ENCODE data around the gene SANBR. TPM values are rescaled to one million over a fixed set of nuclear protein-coding genes. Genes with fewer than 3 reads are reported as not detected.

Gene SANBR
- total and polyA plus RNA-seq, 2 of the 13 experiments (the other 11 are each of a cell fraction or from before 2014, with no cell fraction given): 9.8 to 20.9 TPM

DNA sequence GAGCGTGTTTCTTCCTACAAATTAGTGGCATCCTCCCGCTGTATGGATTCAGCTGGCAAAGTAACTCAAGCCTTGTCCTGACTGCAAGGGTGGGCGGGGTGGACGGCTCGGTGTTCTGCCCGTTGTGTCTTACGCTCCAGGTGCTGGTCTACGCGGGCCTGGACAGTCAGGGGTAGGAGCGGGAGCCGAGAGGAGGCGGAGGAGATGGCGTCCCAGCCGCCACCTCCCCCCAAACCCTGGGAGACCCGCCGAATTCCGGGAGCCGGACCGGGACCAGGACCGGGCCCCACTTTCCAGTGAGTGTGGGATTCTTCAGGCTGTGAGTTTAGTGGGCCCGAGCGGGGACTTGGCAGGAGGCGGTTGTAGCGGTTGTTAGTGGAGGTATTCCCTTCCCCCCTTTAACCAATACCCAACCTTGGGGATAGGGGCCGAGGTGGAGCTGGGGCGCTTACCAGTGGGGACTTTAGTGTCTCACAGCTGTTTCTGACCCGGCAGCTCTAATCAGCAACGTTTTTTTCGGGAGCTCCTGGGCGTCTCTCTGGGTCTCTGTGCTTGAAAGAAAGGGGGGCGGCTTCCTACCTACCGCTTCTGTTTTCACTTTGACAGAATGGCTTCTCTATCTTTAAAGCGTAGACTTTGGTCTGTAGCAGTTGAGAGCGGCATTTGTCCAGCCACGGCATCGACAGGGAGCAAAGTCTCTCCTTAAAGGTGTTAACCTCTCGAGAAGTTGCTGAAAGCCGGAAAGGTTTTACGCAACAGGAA, 47.9 kb upstream of the SANBR start, which contains the start of the genes PEX13 and PUS10:
TSS of gene PEX13 (plus strand) at position 165 of the 762 bp plus-strand sequence. CDS start at position 205, 40 bp downstream.
TSS of gene PUS10 (minus strand) at position 700 of the 762 bp plus-strand sequence. CDS start 6,365 bp downstream, outside the sequence.
- peak within 1 kb of the TSS; percentile 99 for H3K27ac ChIP-seq (ENCODE audit: extremely low read length, insufficient read depth, low read length)
- ATAC-seq: peak; percentile 91
- H3K4me1 ChIP-seq (ENCODE audit: insufficient read depth, low read length): peaks cover 66% of the 10 kb centered on the region
- H3K9ac ChIP-seq (ENCODE audit: insufficient read depth, low read depth, low read length): peak within 1 kb of the TSS; percentile 97
- 0 out of 2 replicates have a peak, but pooled peaks cover 3% of the 10 kb centered on the region for H3K9me3 ChIP-seq (ENCODE audit: low read length)
- under 1% methylated on average over 33 of the region's 39 CpGs for WGBS (ENCODE audit: low lambda C conversion rate)
- H3K79me2 ChIP-seq (ENCODE audit: insufficient read depth, low read length): peaks cover 95% of the 10 kb centered on the region
- in situ Hi-C loops (cut with HindIII; ENCODE audit: extremely low pct_ligation_motif_present, low pct_unique_long_range_greater_than_20kb): no loop called here
- H2AFZ ChIP-seq (ENCODE audit: low read length): peak within 1 kb of the TSS; percentile 50
- POLR2A ChIA-PET: interaction anchor here (0.5 to 2.9 kb wide), 6 partner anchors 11 to 598 kb away, joined by 3 to 20 read pairs (median 5); partner anchors contain the start of genes SANBR and XPO1
- BruUV-seq (replicated peaks): TSS peak; percentile 80
- no peaks in the 10 kb centered on the region; a peak in 1 of 5 replicates for H3K27me3 ChIP-seq (ENCODE audit: control insufficient read depth in 1 of 2, insufficient read depth in 2 of 2, low read length in 2 of 2)
- peak; percentile 94 for FAIRE-seq
- H4K20me1 ChIP-seq (ENCODE audit: insufficient read depth, low read length): 0 out of 2 replicates have a peak, but pooled peaks cover 3% of the 10 kb centered on the region
- H3K4me2 ChIP-seq (ENCODE audit: low read depth, low read length): peak within 1 kb of the TSS; percentile 83
- peak; percentile 99 for DNase-seq (ENCODE audit: low spot score)
- intact Hi-C loops (cut with micrococcal nuclease; ENCODE audit: unreplicated experiment): loop anchor here (2.0 to 10.0 kb wide), 4 partner anchors 47 to 159 kb away; partner anchors contain the start of genes REL and SANBR
- CTCF ChIA-PET (ENCODE audit: low intra/inter-chr PET ratio, low total read pairs): no interaction called here
- peaks cover 2 to 36% of the 10 kb centered on the region in 2 experiments; a peak in 2 of 5 replicates for H3K36me3 ChIP-seq (replicated peaks in 1 of 2; ENCODE audit: control insufficient read depth in 1 of 2, insufficient read depth in 2 of 2, low read length in 2 of 2)
- H3K4me3 ChIP-seq (replicated peaks in 1 of 3; ENCODE audit: insufficient read depth in 1 of 3, low read depth in 2 of 3, low read length in 3 of 3): peak within 1 kb of the TSS; percentile 74 to 94 (median 93)
- TF ChIP-seq CCDC6 (CRISPR knock-in tag; IDR thresholded peaks at IDR 0.05): peak; percentile 94; the same call in 1 of the 2 replicates
- TF ChIP-seq ZC3H13 (CRISPR knock-in tag; IDR thresholded peaks at IDR 0.05): no peak; the same call in 1 of the 2 replicates
- TF ChIP-seq, protein P1, sequence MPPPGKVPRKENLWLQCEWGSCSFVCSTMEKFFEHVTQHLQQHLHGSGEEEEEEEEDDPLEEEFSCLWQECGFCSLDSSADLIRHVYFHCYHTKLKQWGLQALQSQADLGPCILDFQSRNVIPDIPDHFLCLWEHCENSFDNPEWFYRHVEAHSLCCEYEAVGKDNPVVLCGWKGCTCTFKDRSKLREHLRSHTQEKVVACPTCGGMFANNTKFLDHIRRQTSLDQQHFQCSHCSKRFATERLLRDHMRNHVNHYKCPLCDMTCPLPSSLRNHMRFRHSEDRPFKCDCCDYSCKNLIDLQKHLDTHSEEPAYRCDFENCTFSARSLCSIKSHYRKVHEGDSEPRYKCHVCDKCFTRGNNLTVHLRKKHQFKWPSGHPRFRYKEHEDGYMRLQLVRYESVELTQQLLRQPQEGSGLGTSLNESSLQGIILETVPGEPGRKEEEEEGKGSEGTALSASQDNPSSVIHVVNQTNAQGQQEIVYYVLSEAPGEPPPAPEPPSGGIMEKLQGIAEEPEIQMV (CRISPR knock-in tag; IDR thresholded peaks at IDR 0.05; ENCODE audit: low read depth): peak; percentile 82; the same call in 1 of the 2 replicates
- peak; percentile 96 for TF ChIP-seq KMT2A (CRISPR knock-in tag; IDR thresholded peaks at IDR 0.05)
- TF ChIP-seq KLF13 (CRISPR knock-in tag; IDR thresholded peaks at IDR 0.05): no peak
- peak; percentile 94 for TF ChIP-seq HOXA3 (CRISPR knock-in tag; IDR thresholded peaks at IDR 0.05)
- no peak for TF ChIP-seq ZNF749 (CRISPR knock-in tag; IDR thresholded peaks at IDR 0.05; ENCODE audit: borderline replicate concordance)
- TF ChIP-seq KLF11 (CRISPR knock-in tag; IDR thresholded peaks at IDR 0.05): 0 out of 2 replicates have a peak, but pooled peaks have one; percentile 6
- no peak for TF ChIP-seq CENPT (CRISPR knock-in tag; IDR thresholded peaks at IDR 0.05; ENCODE audit: low read depth)
- peak; percentile 77 for TF ChIP-seq EED (CRISPR knock-in tag; IDR thresholded peaks at IDR 0.05)
- TF ChIP-seq ZNF879 (CRISPR knock-in tag; IDR thresholded peaks at IDR 0.05): no peak
- TF ChIP-seq TCF7 (IDR thresholded peaks at IDR 0.05; ENCODE audit: low read depth): peak; percentile 82
- no peak for TF ChIP-seq PRPF4 (IDR thresholded peaks at IDR 0.05; ENCODE audit: low read depth, low read length, poor library complexity, severe bottlenecking)
- TF ChIP-seq, protein P2, sequence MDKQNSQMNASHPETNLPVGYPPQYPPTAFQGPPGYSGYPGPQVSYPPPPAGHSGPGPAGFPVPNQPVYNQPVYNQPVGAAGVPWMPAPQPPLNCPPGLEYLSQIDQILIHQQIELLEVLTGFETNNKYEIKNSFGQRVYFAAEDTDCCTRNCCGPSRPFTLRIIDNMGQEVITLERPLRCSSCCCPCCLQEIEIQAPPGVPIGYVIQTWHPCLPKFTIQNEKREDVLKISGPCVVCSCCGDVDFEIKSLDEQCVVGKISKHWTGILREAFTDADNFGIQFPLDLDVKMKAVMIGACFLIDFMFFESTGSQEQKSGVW (CRISPR knock-in tag; IDR thresholded peaks at IDR 0.05; ENCODE audit: borderline replicate concordance): no peak
- TF ChIP-seq ZNF34 (CRISPR knock-in tag; IDR thresholded peaks at IDR 0.05; ENCODE audit: borderline replicate concordance): peak; percentile 84
- no peak for TF ChIP-seq HMGA1 (CRISPR knock-in tag; conservative IDR thresholded peaks at IDR 0.05)
- TF ChIP-seq, protein P3, sequence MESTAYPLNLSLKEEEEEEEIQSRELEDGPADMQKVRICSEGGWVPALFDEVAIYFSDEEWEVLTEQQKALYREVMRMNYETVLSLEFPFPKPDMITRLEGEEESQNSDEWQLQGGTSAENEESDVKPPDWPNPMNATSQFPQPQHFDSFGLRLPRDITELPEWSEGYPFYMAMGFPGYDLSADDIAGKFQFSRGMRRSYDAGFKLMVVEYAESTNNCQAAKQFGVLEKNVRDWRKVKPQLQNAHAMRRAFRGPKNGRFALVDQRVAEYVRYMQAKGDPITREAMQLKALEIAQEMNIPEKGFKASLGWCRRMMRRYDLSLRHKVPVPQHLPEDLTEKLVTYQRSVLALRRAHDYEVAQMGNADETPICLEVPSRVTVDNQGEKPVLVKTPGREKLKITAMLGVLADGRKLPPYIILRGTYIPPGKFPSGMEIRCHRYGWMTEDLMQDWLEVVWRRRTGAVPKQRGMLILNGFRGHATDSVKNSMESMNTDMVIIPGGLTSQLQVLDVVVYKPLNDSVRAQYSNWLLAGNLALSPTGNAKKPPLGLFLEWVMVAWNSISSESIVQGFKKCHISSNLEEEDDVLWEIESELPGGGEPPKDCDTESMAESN (CRISPR knock-in tag; conservative IDR thresholded peaks at IDR 0.05): peak; percentile 55
- no peak for TF ChIP-seq SKI (IDR thresholded peaks at IDR 0.05; ENCODE audit: partially characterized antibody)
- TF ChIP-seq ZNF33A (CRISPR knock-in tag; IDR thresholded peaks at IDR 0.05; ENCODE audit: borderline replicate concordance): no peak
